ENCODE results near the gene RALGAPA2. TPM values are rescaled to one million over a fixed set of nuclear protein-coding genes. Genes with fewer than 3 reads are reported as not detected.

The RALGAPA2 gene
- total and polyA plus RNA-seq, 10 donors, result 1.2 to 55.2 (median 29.4) TPM

DNA sequence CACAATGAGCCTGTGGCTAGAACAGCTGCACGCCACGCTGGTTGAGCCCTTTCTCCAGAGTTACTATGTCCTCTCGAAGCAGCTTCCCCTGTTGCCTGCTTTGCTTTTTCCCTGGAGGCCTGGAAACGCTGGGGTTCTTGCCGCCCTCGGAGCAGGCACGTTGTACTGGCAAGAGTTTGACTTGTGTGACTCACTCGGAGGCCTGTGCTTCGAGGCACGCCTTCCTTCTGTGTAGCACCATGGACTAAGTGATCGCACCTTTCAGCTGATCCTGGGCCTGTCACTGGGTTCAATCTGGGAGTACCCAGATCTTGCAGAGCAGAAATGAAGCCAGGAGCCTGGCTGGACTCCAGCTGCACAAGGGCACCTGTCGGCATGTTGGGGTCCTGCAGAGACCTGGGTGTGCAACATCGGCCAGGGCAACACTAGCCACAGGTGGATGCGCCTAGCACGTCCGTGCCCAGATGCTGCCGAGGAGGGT lies 339.3 kb downstream of the RALGAPA2 start:
- H3K36me3 ChIP-seq, result no peaks in the 10 kb centered on the region
- peaks cover 7 to 81% (median 58%) of the 10 kb centered on the region in 7 donors for H3K27me3 ChIP-seq (replicated peaks in 1 of 7)
- WGBS, 5 donors, result 56 to 67% (median 65%) methylated on average over 13 to 17 of the region's 17 CpGs
- no peak overlapping the region for H3K27ac ChIP-seq
- no peaks in the 10 kb centered on the region for H3K9me3 ChIP-seq
- intact Hi-C loops (cut with DNase I; ENCODE audit: low total_unique reads), result no loop called here
- DNase-seq, result no peak
- H3K4me3 ChIP-seq, result no peak overlapping the region
- TF ChIP-seq, protein P1, sequence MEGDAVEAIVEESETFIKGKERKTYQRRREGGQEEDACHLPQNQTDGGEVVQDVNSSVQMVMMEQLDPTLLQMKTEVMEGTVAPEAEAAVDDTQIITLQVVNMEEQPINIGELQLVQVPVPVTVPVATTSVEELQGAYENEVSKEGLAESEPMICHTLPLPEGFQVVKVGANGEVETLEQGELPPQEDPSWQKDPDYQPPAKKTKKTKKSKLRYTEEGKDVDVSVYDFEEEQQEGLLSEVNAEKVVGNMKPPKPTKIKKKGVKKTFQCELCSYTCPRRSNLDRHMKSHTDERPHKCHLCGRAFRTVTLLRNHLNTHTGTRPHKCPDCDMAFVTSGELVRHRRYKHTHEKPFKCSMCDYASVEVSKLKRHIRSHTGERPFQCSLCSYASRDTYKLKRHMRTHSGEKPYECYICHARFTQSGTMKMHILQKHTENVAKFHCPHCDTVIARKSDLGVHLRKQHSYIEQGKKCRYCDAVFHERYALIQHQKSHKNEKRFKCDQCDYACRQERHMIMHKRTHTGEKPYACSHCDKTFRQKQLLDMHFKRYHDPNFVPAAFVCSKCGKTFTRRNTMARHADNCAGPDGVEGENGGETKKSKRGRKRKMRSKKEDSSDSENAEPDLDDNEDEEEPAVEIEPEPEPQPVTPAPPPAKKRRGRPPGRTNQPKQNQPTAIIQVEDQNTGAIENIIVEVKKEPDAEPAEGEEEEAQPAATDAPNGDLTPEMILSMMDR (IDR thresholded peaks at IDR 0.05 in 8 of 11, conservative IDR thresholded peaks at IDR 0.05 in 3 of 11), result no peak
- no peak for TF ChIP-seq POLR2A (IDR thresholded peaks at IDR 0.05)
- TF ChIP-seq POLR2AphosphoS5 (IDR thresholded peaks at IDR 0.05), result no peak
- peaks cover 6 to 18% (median 13%) of the 10 kb centered on the region in 6 donors for H3K4me1 ChIP-seq

DNA sequence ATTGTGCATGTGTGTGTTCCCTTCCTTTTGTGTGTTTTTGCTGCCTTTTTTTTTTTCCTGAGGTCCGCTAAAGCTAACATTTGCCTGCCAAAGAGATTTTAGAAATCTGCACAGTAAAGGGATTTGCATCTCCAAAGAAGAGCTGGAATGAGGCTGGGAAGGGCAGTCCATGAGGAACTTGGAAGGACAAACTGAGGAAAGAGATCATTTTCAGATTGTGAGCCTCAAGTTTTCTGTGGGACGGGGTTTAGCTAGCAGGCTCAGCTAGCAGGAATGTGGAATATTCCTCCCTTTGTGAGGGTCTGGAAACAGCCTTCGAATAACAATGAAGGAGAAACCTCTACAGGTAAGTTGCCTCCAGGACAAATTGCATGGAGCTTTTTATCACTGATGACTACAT lies 340.8 kb downstream of the RALGAPA2 start:
- 28 to 31% (median 29%) methylated on average over 3 of the region's 3 CpGs for WGBS, 5 donors

DNA sequence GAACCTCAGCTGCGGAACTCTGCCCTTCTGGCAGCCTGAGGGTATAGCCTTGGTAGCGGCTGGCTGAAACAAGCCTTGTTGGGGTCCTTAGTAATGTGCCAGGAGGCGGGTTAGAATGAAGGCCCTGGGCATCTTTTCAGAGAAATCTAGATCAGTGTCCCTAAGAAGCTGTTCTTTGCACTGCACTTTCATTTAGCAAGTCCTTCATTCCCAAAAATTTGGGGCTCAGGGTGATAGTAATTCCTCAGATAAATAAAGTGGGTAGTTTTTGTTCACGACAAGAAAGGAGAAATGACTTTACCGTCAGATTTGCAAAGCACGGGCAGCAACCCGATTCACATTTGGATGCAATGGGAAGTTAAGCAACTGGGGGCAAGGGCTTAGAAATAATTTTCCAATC lies 341.4 kb downstream of the RALGAPA2 start:
- Histone ChIP-seq H3K36me3 (no peaks in the 10 kb centered on the region), H3K4me1 (peaks cover 14 to 34% (median 25%) of the 10 kb centered on the region in 6 donors), H3K9me3 (no peaks in the 10 kb centered on the region), H3K27ac (no peak overlapping the region), H3K4me3 (no peak overlapping the region), H3K27me3 (replicated peaks in 1 of 7) (peaks cover 12 to 99% (median 79%) of the 10 kb centered on the region in 7 donors)
- no peak for DNase-seq
- TF ChIP-seq POLR2A (IDR thresholded peaks at IDR 0.05), result no peak
- TF ChIP-seq, protein P1 (IDR thresholded peaks at IDR 0.05 in 8 of 11, conservative IDR thresholded peaks at IDR 0.05 in 3 of 11), result no peak
- no peak for TF ChIP-seq POLR2AphosphoS5 (IDR thresholded peaks at IDR 0.05)
- intact Hi-C loops (cut with DNase I; ENCODE audit: low total_unique reads), result no loop called here
- 13 to 26% (median 21%) methylated on average over 7 of the region's 7 CpGs for WGBS, 5 donors

More for the DNA sequence above, 340.8 kb downstream of the RALGAPA2 start:
- H3K36me3 ChIP-seq, result no peaks in the 10 kb centered on the region
- intact Hi-C loops (cut with DNase I; ENCODE audit: low total_unique reads), result no loop called here
- H3K4me3 ChIP-seq, result no peak overlapping the region
- peaks cover 12 to 96% (median 73%) of the 10 kb centered on the region in 7 donors for H3K27me3 ChIP-seq (replicated peaks in 1 of 7)
- H3K9me3 ChIP-seq, result no peaks in the 10 kb centered on the region
- TF ChIP-seq POLR2A (IDR thresholded peaks at IDR 0.05), result no peak
- H3K4me1 ChIP-seq, result peaks cover 14 to 32% (median 24%) of the 10 kb centered on the region in 6 donors
- no peak overlapping the region for H3K27ac ChIP-seq
- DNase-seq, result no peak

DNA sequence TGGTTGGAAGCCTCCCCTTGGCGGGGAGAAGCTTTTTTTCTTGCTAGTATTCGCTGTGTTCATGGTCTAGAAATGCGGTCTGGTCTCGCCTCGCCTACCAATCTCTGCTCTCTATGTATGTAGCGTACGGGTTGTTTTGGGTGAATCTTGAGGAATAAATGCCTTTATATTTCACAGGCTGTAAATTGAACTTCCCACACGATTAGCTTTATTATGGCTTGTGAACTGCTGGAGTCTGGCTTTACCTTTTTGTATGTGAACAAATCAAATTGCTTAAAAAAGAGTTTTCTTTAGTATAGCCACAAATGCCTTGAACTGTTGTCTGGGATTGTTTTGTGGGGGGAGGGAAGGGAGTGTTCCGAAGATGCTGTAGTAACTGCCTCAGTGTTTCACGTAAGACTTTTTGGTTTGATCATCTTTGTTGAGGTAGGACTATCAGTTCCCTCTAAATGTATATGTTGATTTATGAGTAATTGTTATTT lies 342.3 kb downstream of the RALGAPA2 start:
- intact Hi-C loops (cut with DNase I; ENCODE audit: low total_unique reads), result no loop called here
- Histone ChIP-seq H3K36me3 (no peaks in the 10 kb centered on the region), H3K27ac (no peak overlapping the region), H3K27me3 (replicated peaks in 1 of 7) (peaks cover 12 to 100% (median 88%) of the 10 kb centered on the region in 7 donors), H3K4me1 (peaks cover 14 to 40% (median 27%) of the 10 kb centered on the region in 6 donors), H3K9me3 (no peaks in the 10 kb centered on the region), H3K4me3 (no peak overlapping the region)
- 14 to 19% (median 15%) methylated on average over 10 of the region's 10 CpGs for WGBS, 5 donors
- TF ChIP-seq POLR2AphosphoS5 (IDR thresholded peaks at IDR 0.05) (no peak), POLR2A (IDR thresholded peaks at IDR 0.05) (no peak)
- TF ChIP-seq, protein P1 (IDR thresholded peaks at IDR 0.05 in 8 of 11, conservative IDR thresholded peaks at IDR 0.05 in 3 of 11), result no peak
- no peak for DNase-seq

Data from spleen (tissue), 11 donors.